Measurements from ENCODE around the gene DYNLT2.
A peak's percentile ranks its signal among the peaks of the same experiment; 100 is the strongest.

DYNLT2 gene

DNA sequence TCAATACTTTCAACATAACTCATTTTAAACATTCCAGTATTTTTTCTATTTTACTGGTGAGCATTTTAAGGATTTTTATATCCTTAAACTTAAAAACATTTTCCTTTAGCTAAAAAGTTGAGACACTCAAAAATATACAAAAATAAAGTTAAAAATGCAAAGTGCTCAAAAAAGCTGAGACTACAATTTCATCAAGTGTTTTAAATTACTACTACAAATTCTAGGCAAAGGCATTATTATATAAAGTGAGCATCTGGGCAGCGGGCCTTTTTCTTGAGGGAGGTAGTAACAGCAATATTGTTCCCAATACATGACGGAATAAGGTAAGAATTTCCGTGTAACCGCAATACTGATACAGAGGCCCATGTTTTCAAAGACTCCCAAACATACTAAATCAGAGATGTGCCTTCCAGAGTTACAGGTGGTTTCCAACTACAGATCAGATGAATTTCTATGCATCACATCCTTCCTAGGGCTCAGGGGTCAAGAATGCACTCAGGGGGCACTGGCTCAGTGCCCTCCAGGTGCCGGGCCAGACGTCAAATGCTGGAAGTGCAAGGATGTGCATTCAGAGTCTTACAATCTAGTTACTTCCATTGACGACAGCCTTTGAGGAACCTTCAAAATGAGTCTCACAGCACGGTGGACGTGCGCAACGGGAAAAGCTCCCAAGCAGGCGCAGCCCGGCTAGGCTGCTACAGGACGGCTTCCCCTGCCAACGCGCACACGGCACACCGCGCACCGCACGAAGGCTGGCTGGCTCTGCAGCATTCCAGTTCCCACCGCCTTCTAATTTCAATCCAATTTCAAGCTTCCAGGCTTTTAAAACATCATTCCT, 28.8 kb downstream of the DYNLT2 start:
- no peaks in the 10 kb centered on the region for H3K36me3 ChIP-seq (ENCODE audit: control insufficient read depth, insufficient read depth, low read length)
- peak; percentile 57 for DNase-seq (ENCODE audit: extremely low read depth, insufficient read length)
- H3K27me3 ChIP-seq (replicated peaks; ENCODE audit: control insufficient read depth, insufficient read depth, low read length): no peaks in the 10 kb centered on the region
- peak overlapping the region; percentile 80 for H3K4me3 ChIP-seq (replicated peaks; ENCODE audit: low read depth, low read length)
- TF ChIP-seq, protein P1, sequence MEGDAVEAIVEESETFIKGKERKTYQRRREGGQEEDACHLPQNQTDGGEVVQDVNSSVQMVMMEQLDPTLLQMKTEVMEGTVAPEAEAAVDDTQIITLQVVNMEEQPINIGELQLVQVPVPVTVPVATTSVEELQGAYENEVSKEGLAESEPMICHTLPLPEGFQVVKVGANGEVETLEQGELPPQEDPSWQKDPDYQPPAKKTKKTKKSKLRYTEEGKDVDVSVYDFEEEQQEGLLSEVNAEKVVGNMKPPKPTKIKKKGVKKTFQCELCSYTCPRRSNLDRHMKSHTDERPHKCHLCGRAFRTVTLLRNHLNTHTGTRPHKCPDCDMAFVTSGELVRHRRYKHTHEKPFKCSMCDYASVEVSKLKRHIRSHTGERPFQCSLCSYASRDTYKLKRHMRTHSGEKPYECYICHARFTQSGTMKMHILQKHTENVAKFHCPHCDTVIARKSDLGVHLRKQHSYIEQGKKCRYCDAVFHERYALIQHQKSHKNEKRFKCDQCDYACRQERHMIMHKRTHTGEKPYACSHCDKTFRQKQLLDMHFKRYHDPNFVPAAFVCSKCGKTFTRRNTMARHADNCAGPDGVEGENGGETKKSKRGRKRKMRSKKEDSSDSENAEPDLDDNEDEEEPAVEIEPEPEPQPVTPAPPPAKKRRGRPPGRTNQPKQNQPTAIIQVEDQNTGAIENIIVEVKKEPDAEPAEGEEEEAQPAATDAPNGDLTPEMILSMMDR (IDR thresholded peaks at IDR 0.05; ENCODE audit: insufficient read depth, low read length, poor library complexity, severe bottlenecking): no peak

DNA sequence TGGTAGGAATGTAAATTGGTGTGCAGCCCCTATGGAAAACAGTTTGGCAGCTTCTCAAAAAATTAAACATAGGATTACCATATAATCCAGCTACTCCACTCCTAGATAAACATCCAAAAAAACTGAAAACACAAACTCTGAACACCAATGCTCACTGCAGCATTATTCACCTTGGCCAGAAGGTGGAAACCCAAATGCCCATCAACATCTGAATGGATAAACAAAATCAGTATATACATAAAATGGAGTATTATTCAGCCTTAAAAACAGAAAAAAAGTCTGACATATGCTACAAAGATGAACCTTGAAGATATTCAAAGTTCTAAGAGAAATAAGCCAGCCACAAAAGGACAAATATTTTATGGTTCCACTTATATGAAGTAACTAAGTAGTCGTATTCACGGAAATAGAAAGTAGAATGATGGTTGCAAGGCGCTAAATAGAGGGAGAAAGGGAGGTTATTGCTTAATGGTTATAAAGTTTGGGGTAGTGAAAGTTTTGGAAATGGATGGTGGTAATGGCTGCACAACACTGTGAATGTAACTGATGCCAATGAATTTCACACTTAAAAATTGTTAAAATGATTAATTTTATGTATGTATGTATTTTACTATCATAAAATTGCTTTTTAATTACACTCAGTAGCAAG, 31.0 kb downstream of the DYNLT2 start:
- peaks cover 2% of the 10 kb centered on the region; the same call in 1 of the 2 replicates for H3K36me3 ChIP-seq (ENCODE audit: control insufficient read depth, insufficient read depth, low read length)
- DNase-seq (ENCODE audit: extremely low read depth, insufficient read length): no peak
- H3K4me3 ChIP-seq (replicated peaks; ENCODE audit: low read depth, low read length): no peak overlapping the region
- H3K27me3 ChIP-seq (replicated peaks; ENCODE audit: control insufficient read depth, insufficient read depth, low read length): no peaks in the 10 kb centered on the region
- TF ChIP-seq, protein P1 (IDR thresholded peaks at IDR 0.05; ENCODE audit: insufficient read depth, low read length, poor library complexity, severe bottlenecking): peak; percentile 22

DNA sequence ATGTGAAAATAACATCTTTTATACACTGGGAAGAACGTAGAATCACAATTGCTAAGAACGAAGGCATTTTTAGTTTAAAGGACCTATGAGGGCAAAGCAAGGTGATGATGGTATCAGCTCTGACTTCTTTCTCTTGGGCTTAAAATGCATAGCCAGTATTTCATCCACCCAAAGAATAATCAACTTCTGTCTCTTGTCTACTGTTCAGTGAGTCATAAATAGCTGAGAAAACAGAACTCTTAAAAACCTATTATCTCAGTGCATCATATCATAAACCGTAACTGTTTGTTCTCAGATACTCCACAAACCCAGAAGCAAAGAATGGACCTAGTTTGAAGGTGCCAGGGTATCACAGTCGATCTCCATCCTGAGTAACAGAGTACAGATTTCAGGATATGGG, 32.3 kb downstream of the DYNLT2 start:
- DNase-seq (ENCODE audit: extremely low read depth, insufficient read length): no peak
- Histone ChIP-seq H3K36me3 (ENCODE audit: control insufficient read depth, insufficient read depth, low read length) (peaks cover 3% of the 10 kb centered on the region), H3K27me3 (replicated peaks; ENCODE audit: control insufficient read depth, insufficient read depth, low read length) (no peaks in the 10 kb centered on the region), H3K4me3 (replicated peaks; ENCODE audit: low read depth, low read length) (no peak overlapping the region)
- TF ChIP-seq, protein P1 (IDR thresholded peaks at IDR 0.05; ENCODE audit: insufficient read depth, low read length, poor library complexity, severe bottlenecking): no peak

DNA sequence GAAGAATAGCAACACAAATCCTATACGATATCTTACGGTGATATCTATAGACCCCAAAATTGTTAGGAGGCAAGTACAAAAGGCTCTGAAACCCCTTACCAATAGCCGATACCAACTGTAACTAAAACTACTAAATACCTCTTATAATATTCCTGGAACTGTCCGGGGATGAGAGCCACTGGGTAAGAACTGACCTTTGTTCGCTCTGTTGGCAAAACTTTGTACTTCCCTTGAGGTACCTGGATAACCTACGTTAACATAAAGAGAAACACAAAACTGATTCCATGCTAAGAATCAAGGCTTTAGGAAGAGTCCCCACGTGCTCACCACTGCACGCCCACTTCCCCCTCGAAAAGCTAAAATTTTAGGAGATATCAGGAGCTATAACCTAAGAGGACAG, 36.8 kb downstream of the DYNLT2 start:
- Histone ChIP-seq H3K4me3 (replicated peaks; ENCODE audit: low read depth, low read length) (no peak overlapping the region), H3K27me3 (replicated peaks; ENCODE audit: control insufficient read depth, insufficient read depth, low read length) (no peaks in the 10 kb centered on the region), H3K36me3 (ENCODE audit: control insufficient read depth, insufficient read depth, low read length) (peaks cover 3% of the 10 kb centered on the region)
- TF ChIP-seq, protein P1 (IDR thresholded peaks at IDR 0.05; ENCODE audit: insufficient read depth, low read length, poor library complexity, severe bottlenecking): no peak
- no peak for DNase-seq (ENCODE audit: extremely low read depth, insufficient read length)

DNA sequence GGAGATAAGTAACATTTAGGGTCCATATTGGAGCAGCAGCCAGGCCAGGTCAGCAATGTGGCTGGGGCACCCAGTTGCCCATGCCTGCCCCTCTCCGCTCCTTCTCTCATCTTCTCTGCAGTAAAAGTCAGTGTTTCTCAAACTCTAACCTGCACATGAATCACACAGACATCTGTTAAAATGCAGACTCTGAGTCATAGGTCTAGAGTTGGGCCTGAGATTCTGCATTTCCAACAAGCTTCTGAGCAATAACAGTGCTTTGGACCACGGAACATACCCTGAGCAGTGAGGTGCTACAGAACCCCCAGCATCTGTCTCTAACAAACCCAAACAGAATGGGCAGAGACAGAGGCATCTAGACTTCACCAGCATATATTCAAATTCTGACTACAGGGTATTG, 37.2 kb downstream of the DYNLT2 start:
- peaks cover 3% of the 10 kb centered on the region for H3K36me3 ChIP-seq (ENCODE audit: control insufficient read depth, insufficient read depth, low read length)
- TF ChIP-seq, protein P1 (IDR thresholded peaks at IDR 0.05; ENCODE audit: insufficient read depth, low read length, poor library complexity, severe bottlenecking): no peak
- H3K27me3 ChIP-seq (replicated peaks; ENCODE audit: control insufficient read depth, insufficient read depth, low read length): no peaks in the 10 kb centered on the region
- no peak overlapping the region for H3K4me3 ChIP-seq (replicated peaks; ENCODE audit: low read depth, low read length)
- DNase-seq (ENCODE audit: extremely low read depth, insufficient read length): no peak

All from GM06990 (cell line).